ENCODE results near the gene RNU4-1. TPM values are rescaled to one million over a fixed set of nuclear protein-coding genes. Genes with fewer than 3 reads are reported as not detected.
A peak's percentile ranks its signal among the peaks of the same experiment; 100 is the strongest.
"Not testable (repeated sequence)": the region's sequence is repeated elsewhere in the genome, so short reads cannot be mapped to it uniquely, and the experiment has no call there.

The RNU4-1 gene
- total RNA-seq, 2 donors from 2014 or later, result 2,546 to 2,662 TPM

GRCh38 chr12:120262852-120263747, 29.9 kb downstream of the RNU4-1 start:
- DNase-seq, result peak in 1 of 2 donors; percentile 22
- intact Hi-C loops (cut with DNase I, micrococcal nuclease), result no loop called here

GRCh38 chr12:120261951-120262851, 30.8 kb downstream of the RNU4-1 start:
- DNase-seq (no peak), ATAC-seq (peak; percentile 53)
- intact Hi-C loops (cut with DNase I, micrococcal nuclease), result no loop called here

More at GRCh38 chr12:120262852-120263747, 29.9 kb downstream of the RNU4-1 start:
- ATAC-seq, result no peak

GRCh38 chr12:120260607-120261006, 32.4 kb downstream of the RNU4-1 start:
- intact Hi-C loops (cut with DNase I, micrococcal nuclease), result no loop called here
- no peak for DNase-seq
- ATAC-seq, result no peak

GRCh38 chr12:120259418-120260202, 33.4 kb downstream of the RNU4-1 start:
- DNase-seq (no peak), ATAC-seq (no peak)
- intact Hi-C loops (cut with DNase I, micrococcal nuclease), result no loop called here

GRCh38 chr12:120258323-120258896, 34.6 kb downstream of the RNU4-1 start:
- DNase-seq, result no peak
- intact Hi-C loops (cut with DNase I, micrococcal nuclease), result no loop called here
- no peak for ATAC-seq

GRCh38 chr12:120257041-120257821, 35.8 kb downstream of the RNU4-1 start:
- ATAC-seq (no peak), DNase-seq (no peak)

GRCh38 chr12:120254809-120255208, 38.2 kb downstream of the RNU4-1 start:
- intact Hi-C loops (cut with DNase I, micrococcal nuclease), result no loop called here
- ATAC-seq (no peak), DNase-seq (no peak)

More at GRCh38 chr12:120257041-120257821, 35.8 kb downstream of the RNU4-1 start:
- intact Hi-C loops (cut with DNase I, micrococcal nuclease), result no loop called here

GRCh38 chr12:120253313-120253712, 39.7 kb downstream of the RNU4-1 start:
- DNase-seq; intact Hi-C loops (cut with DNase I, micrococcal nuclease); ATAC-seq: not testable (repeated sequence)

GRCh38 chr12:120252071-120252906, 40.7 kb downstream of the RNU4-1 start:
- DNase-seq, result no peak
- intact Hi-C loops (cut with DNase I, micrococcal nuclease), result no loop called here
- ATAC-seq, result peak; percentile 26

GRCh38 chr12:120251364-120252070, 41.5 kb downstream of the RNU4-1 start:
- ATAC-seq; DNase-seq; intact Hi-C loops (cut with DNase I, micrococcal nuclease): not testable (repeated sequence)

- peak in 1 of 2 donors; percentile 61 for DNase-seq
- intact Hi-C loops (cut with DNase I, micrococcal nuclease), result no loop called here
- no peak for ATAC-seq
Measured at GRCh38 chr12:120249875-120250795, 42.9 kb downstream of the RNU4-1 start.

- intact Hi-C loops (cut with DNase I, micrococcal nuclease), result no loop called here
- ATAC-seq, result no peak
- no peak for DNase-seq
Measured at GRCh38 chr12:120249266-120249874, 43.7 kb downstream of the RNU4-1 start.

GRCh38 chr12:120247621-120248030, 45.4 kb downstream of the RNU4-1 start:
- no peak for ATAC-seq
- DNase-seq, result no peak
- intact Hi-C loops (cut with DNase I, micrococcal nuclease), result no loop called here

GRCh38 chr12:120247183-120247582, 45.9 kb downstream of the RNU4-1 start:
- ATAC-seq (no peak), DNase-seq (no peak)
- intact Hi-C loops (cut with DNase I, micrococcal nuclease), result no loop called here

- DNase-seq; ATAC-seq; intact Hi-C loops (cut with DNase I, micrococcal nuclease): not testable (repeated sequence)
Measured at GRCh38 chr12:120246705-120247104, 46.3 kb downstream of the RNU4-1 start.
